Peyer's patch (tissue), 4 donors: ENCODE results near the gene ANGPTL2.

Source experiments
- POLR2A ChIP-seq, 2 donors: fragments of 450-650 bp; IDR thresholded peaks; one replicate each; pipeline ENCODE4 v1.5.1; 2017; ENCODE audit warnings: antibody characterized with exemption in 2 of 2, mild to moderate bottlenecking in 2 of 2, moderate library complexity in 2 of 2
- TF ChIP-seq, protein P1 (sequence below), 6 experiments: fragments of 450-650 bp in 4 of 6; fragments of 200-600 bp in 2 of 6; sonication (generic) in 1 of 6; IDR thresholded peaks; one replicate each; pipeline ENCODE4 v1.5.1; 2017 to 2019; ENCODE audit warnings: antibody characterized with exemption in 6 of 6, mild to moderate bottlenecking in 3 of 6, moderate library complexity in 1 of 6

DNA sequence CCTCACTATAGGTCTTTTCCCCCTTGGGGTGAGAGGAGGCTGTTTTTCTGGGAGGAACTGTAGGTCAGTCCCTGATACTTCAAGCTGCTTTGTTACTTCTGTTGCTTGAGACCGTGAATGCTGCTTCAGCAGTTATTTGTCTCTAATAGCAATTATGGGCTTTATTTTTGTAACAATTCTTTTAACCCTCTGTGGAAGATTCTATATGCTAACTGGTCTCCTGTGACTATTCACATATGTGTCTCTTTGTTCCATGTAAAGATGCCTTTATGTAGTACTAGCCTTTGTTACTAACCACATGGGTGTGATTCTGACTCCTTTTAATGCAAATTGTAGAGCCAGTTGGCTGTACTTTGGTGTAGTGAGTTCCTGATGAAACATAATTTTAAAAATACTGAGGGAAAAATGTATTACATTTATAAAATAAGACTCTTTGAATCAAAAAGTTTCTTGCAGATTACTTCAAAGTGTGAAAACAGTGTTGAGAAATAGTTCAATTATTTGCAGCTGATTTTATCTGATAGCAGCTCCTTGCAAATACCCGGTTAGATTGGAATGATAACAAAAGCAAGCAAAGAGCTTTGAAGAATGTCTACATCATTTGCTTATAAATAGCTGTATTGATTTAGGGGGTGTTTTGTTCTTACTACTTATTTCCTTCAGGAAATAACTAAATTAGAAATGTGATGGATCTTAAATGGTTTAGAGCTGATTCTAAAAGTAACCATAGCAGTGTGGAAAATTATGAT is 46.6 kb downstream of the ANGPTL2 start:
- TF ChIP-seq, protein P1, sequence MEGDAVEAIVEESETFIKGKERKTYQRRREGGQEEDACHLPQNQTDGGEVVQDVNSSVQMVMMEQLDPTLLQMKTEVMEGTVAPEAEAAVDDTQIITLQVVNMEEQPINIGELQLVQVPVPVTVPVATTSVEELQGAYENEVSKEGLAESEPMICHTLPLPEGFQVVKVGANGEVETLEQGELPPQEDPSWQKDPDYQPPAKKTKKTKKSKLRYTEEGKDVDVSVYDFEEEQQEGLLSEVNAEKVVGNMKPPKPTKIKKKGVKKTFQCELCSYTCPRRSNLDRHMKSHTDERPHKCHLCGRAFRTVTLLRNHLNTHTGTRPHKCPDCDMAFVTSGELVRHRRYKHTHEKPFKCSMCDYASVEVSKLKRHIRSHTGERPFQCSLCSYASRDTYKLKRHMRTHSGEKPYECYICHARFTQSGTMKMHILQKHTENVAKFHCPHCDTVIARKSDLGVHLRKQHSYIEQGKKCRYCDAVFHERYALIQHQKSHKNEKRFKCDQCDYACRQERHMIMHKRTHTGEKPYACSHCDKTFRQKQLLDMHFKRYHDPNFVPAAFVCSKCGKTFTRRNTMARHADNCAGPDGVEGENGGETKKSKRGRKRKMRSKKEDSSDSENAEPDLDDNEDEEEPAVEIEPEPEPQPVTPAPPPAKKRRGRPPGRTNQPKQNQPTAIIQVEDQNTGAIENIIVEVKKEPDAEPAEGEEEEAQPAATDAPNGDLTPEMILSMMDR (IDR thresholded peaks at IDR 0.05), result no peak
- no peak for TF ChIP-seq POLR2A (IDR thresholded peaks at IDR 0.05)
